GM19397 (cell line): ENCODE measurements around the gene ITPR2.

Experiments
- ATAC-seq: cut with Tn5 transposase; IDR thresholded peaks from one replicate; pipeline ENCODE4 v1.9.1; 2021; ENCODE audit warnings: mild to moderate bottlenecking, moderate library complexity; ENCODE audit not compliant: unreplicated experiment

ITPR2 gene

DNA sequence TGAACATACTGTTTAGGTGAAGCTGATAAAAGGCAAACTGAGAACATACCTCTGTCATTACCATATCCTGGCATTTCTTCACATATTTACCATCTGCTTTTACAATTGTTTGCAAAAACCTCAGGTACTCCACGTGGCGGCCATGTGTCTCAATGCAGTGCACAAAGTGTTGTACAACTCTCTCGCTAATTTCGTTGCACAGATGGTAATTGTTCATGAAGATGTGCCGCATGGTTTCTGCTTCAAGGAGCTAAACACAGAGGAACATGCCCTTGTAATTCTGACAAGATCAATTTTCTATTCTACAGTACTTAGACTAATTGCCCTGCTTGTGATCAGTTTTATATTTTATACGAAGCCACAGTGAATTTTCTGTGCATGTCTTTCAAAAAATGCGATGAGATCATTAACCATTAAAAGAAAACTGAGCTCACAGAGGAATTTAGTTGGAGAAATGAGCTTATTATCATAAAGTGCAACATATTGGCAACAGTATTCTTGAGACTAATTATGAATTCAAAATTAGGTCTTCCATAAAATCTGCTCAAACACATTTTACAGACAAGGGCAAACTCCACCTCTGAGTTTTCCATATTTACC lies 233.8 kb downstream of the ITPR2 start:
- no peak for ATAC-seq

DNA sequence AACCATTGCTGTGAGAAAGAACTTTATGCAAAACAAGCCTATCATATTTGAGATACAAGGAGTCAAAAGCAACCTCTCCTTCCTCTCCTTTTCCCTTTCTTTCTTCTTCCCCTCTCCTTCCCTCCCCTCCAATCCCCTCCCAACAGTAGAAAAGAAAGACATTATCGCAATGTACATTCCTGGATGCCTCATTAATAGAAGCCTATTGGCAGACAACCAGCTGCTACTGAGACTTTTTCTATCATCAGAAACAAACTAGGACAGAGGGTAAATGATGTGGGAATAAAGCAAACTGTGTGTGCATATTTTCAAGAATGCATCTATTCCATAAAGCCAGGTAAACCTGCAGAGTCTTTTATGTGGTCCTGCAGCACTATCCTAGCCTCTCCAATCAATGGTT lies 237.2 kb downstream of the ITPR2 start:
- ATAC-seq, result no peak

DNA sequence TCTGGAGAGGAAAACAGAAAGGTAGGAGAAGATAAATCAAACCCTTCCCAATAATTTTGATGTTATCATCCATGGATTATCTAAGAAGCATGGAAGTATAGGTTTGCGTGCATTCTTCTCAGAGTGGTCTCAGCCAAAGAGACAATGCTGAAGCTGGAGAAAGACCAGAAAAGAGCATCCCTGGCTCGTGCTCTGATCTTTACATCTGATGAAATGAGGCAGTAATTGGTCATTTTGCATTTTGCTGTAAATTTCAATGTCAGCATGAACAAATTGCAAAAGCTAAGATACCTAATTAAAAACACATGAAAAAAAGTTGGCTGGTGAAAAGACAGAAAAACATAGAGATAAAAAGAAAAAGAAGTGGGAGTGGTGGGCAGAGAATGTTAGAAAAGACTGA lies 252.4 kb downstream of the ITPR2 start:
- ATAC-seq, result no peak

DNA sequence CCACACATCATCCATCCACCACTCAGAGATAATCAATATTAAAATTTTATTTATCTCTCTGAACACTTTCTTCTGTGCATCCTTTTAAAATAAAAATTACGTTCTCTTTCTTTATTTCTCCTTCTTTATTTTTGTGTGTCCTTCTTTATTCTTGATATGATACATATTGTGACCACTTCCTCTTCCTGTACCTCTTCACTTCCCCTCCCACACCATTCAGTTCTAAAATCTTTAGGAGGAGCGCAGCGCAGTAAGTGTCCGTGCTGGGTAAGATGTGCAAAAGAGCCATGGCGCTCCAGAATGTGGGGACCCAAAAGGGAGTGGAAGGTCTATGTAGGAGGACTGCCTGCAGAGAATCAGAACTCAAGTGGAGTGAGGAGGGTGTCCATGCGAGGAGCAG lies 256.7 kb downstream of the ITPR2 start:
- no peak for ATAC-seq

DNA sequence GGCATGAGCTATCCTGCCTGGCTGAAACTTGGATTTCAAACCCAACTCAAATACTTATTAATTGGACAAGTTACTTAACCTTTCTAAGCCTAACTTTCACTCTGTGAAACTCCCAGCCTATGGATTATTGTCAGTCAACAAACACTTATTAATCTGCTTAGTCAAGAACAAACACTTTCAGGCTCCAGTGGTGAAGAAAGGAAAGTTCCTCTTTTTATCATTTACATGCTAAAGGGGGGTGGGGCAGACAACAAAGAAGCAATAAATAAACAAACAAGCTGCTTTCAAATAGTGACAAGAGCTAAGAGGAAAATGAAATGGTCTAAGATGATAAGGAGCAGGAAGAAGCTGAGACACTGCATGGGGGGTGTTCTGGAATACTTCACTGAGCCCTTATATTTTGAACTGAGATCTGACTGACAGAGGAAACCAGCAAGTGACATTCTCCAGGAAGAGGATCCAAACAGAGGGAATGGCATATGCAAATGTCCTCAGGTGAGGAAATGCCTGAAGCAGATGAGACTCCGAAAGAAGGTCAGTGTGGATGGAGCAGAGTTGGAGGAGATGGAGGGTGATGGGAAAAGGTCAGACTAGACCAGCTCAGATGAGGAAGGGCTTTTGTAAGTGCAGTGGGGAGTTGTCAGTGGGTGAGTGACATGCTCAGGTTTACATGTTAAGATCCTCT lies 259.6 kb downstream of the ITPR2 start:
- no peak for ATAC-seq

DNA sequence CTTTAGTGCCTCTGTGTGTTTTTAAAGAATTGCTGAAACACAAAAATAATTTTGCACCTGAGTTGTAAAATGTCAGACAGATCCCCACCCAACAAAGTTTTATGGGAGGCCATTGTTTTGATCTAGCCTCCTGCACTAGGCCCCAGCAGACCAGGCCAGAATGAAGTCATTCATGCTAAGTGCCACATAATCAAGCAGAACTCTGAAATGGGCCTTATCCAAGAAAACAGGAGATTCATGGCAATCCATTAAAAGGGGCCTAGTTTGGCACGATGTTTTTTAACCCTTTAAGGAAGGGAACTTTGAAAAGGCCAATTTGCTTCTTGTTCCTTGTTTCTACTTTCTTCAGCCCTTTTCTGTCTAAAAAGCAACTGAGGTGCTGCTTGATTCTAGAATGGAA lies 260.9 kb downstream of the ITPR2 start:
- ATAC-seq, result no peak

DNA sequence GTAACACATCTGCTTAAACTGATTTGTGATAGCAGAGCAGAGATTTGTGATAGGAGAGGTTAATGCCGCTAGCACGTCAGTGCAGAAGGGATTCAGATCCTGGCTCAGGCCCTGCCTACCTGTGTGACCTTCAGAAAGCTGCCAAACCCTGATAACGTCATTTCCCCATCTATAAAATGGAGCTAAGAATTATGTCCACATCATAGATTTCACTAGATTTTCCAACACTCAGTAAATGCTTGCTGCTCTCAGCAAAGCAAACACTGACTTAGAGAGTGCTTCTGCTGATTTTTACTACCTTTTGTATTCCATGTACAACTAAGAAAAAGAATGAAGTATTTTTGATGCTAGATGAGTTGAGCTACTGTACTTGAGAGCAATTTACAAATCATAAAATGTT lies 261.4 kb downstream of the ITPR2 start:
- ATAC-seq, result no peak

DNA sequence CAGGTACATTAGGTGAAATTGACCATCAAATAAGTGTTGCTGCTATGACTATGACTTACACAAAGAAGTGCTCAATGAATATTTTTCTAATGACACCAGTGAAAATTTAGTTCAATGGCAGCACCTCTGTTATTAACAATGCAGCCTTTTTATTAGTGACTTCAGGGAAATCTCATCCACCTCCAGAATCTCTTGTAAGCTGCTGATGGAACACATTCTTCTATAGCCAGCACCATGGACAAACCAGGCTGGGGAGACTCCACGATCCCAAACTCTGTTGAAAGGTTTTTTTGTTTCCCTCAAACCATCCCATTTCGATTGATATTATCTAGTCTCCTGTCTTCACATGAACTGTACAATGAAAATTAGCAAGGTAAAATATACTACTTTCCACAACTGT lies 265.9 kb downstream of the ITPR2 start:
- ATAC-seq, result no peak

DNA sequence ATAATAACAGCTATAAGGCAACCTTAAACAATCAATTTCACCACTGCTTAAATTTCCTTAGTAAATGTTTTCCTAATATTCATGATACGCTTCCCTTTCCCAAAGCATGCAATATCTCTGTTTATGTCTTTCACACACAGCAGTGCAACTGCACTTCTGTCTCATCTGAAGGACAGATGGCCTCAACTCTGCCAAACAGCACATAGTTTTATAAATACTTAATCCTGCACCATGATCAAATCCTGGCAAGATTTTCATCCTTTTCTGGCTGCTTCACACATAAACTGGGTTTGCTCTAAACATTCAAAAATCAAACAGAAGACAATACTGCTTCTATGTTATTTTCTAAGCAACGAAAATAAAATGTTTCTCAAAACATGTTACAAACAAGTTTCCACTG lies 266.3 kb downstream of the ITPR2 start:
- no peak for ATAC-seq

DNA sequence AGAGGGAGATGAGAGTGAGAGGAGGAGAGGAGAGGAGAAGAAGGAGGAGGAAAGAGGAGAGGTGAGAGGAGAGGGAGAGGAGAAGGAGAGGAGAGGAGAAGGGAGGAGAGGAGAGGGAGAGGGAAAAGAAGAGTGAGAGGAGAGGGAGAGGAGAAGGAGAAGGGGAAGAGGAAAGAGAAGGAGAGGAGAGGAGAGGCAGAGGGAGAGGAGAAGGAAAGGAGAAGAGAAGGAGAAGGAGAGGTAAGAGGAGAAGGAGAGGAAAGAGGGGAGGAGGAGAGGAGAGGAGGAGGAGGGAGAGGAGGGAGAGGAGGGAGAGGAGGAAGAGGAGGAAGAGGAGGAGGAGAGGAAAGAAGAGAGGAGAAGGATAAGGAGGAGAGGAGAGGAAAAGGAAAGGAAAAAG lies 266.8 kb downstream of the ITPR2 start:
- no peak for ATAC-seq

DNA sequence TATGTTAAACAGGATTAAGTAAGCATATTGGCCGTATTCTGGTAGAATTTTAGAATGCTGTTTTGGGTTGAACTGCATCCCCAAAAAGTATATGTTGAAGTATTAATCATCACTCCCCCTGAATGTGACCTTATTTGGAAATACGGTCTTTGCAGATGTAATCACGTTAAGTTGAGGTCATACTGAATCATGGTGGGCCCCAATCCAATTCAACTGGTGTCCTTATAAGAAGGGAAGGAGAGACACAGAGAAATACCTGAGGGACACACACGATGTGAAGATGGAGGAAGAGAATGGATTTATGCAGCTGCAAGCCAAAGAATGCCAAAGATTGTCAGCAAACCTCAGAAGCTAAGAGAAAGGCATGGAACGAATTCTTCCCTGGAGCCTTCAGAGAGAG lies 268.6 kb downstream of the ITPR2 start:
- no peak for ATAC-seq

DNA sequence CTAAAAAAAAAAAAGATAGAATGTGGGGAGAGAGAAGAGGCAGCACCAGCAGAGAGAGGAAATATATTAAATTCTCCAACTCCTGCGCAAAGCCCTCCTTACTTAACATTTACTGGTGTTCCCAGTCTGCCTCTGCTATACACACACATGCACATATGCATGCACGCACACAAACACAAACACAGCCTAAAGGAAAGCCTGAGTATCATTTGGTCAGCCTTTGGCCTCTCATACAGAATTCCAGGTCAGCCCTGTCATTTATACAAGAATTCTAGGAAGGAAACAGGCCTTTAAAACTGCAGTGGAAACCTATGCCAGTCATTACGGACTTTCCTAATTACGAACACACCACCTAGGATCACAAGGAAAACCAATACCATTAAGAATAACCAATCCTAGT lies 269.4 kb downstream of the ITPR2 start:
- ATAC-seq, result no peak

DNA sequence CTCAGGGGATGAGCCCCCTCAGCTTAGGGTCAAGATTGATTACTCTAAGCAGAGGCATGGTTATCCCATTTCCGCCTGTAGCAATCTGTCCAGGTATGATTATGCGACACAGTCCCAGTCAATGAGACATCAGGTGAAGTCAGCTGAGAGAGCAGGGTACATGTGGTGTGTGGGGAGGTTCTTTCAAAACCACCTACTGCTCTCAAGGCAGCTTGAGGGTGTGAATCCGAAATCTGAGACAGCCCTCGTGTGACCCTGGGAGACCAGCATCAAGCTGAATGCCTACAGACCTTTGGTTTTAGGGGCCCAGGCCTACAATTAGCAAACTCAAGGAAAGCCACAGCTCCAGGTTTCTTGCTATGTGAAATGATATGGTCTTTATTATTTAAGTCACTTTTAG lies 275.7 kb downstream of the ITPR2 start:
- no peak for ATAC-seq

DNA sequence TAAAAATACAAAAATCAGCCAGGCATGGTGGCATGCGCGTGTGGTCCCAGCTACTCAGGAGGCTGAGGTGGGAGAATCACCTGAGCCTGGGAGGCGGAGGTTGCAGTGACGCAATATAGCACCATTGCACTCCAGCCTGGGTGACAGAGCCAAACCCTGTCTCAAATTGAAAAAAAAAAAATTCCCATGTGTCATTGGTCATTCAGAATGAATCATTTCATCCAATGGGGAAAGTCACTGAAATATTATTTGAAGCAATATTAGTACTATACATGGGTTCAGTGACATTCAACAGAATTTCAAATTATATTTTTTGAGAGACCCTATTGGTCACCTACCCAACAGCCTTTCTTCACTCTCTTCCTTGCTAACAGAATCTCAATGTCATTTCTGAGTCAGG lies 276.1 kb downstream of the ITPR2 start:
- ATAC-seq, result no peak

DNA sequence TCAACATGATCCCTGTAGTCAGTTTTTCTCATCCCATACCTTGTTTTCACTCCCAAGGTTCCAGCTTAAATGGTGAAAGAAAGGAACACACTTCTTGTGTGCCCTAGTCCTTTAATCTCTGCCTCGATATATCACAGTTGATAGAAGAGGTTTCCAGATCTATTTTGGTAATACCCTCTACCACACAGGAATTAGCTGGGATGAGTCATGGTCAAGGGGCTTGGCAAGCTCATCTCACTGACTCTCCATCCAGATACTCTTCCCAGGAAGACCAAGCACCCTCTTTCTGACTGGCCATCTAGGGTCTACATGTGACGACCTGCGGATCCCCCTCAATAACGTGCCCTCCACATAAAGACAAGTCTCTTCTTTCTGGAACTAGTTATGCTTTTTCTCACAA lies 277.9 kb downstream of the ITPR2 start:
- no peak for ATAC-seq

DNA sequence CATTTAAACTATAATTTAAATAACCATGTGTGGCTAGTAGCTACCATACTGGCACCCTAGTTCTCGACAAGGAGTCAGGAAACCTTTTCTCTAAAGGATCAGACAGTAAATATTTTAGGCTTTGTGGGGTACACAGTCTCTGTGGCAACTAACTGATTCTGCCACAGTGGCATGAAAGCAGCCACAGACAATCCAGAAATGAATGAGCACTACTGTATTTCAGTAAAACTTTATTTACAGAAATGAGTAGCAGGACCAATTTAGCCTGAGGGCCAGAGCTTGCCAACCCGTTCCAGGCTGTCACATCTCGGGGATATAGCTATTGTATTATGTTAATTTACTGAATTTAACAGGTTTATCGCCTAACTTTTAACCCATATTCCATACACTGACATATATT lies 278.7 kb downstream of the ITPR2 start:
- no peak for ATAC-seq

DNA sequence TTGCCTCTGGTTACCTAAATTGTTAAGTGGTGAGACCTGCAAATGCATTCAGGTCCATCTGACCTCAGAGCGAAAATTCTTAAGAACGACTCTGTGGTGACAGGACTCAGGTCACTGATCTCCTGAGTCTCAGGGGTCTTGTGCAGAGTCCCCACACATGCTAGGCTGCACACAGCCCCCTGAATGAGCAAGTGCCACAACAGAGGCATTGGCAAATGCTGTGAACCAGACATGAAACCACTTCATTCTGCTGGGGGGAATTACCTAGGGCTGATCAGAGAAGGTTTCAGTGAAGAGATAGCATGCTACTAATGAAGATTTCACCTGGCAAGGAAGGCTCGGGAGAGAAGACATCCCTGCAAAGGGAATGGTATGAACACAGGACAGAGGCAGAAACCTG lies 281.6 kb downstream of the ITPR2 start:
- no peak for ATAC-seq

DNA sequence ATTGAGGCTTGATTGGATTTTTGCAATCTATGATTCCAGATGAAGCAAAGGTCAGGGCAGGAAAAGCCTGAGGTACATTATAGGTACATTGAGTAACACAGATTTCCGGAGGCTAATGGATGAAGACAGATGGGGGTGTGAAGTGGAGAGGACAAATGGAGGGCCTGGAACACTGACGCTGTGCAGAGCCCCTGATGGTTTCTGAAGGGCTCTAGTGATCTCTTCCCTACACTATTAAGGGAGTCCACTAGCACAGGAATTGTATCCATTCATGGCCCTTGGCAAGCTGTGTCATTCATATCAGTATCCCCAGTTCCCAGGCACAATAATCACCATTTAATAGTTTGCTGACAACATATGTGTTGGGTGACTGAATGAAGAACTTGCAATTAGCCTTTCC lies 284.8 kb downstream of the ITPR2 start:
- no peak for ATAC-seq

DNA sequence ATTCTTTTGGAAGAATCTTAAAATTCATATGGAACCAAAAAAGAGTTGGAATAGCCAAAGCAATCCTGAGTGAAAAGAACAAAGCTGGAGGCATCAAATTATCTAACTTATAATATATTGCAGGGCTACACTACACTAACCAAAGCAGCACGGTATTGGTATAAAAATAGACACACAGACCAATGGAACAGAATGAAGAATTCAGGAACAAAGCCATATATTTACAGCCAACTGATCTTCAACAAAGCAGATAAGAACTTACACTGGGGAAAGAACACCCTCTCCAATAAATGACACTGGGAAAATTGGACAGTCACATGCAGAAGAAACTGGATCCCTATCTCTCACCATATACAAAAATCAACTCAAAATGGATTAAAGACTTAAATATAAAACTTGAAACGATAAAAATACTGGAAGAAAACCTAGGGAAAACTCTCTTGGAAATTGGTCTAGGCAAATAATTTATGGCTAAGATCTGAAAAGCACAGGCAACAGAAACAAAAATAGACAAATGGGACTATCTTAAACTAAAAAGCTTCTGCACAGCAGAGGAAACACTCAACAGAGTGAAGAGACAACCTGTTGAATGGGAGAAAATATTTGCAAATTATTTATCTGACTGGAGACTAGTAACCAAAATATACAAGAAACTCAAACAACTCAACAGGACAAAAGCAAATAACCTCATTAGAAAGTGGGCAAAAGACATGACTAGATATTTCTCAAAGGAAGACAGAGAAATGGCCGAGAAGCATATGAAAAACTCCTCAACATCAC lies 286.3 kb downstream of the ITPR2 start:
- ATAC-seq, result no peak

DNA sequence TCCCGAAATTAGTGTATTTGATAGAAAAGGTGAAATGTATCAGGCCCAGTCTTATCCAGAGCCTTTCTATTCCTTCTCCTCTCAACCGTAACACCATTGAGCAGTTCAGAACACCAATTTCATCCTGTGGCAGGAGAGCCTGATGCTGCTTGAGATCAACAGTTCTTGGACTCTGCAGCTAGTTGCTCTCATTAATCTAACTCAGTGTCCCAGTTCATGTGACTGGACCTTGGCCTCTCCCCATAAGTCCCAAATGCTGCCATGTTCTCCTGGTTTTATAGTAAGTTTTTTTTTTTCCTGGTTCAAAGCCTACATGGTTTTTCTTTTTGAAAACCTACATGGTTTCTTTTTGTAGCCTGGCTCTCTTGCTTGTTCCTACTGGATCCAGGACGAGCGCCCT lies 293.9 kb downstream of the ITPR2 start:
- ATAC-seq, result no peak

DNA sequence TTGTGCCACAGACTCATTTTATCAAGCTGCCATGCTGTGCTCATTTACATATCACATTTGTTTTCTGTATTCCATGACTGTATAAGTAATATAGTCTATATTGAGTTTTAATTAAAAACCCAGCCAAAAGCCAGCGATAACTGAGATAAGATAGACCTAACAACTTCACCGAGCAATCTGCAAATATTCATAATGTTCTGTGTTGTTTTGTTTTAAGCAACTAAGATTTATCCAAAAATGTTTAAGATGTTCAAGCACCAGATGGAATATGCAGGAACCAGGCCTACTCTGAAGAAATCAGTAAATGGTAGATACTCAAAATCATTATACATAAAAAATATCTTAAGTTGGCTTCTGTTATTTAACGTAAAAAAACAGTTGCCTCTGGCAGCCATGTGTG lies 295.3 kb downstream of the ITPR2 start:
- ATAC-seq, result no peak

DNA sequence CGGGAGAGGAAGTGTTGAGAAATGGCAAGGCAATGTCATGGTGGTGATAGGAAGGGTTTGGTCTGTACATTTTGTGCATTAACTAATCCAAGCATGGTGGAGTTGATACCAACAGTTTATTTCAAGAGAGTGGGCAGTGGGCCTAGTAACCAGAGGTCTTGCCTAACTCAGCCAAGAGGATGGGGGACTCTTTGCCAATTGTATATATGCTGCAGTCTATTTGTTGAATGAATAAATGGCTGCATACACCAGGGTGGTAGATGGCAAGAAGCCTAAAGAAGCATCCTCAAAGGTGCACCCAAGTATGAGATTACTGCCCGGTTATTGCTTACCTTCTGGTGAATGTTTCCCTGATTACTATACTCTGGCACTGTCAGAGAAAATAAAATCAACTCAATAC lies 295.9 kb downstream of the ITPR2 start:
- ATAC-seq, result no peak
